Inflammatory macrophage treated with lipopolysaccharide for 1 hour (primary cell): ENCODE data around the gene SPPL2B.
A peak's percentile ranks its signal among the peaks of the same experiment; 100 is the strongest.
"Not testable (repeated sequence)": the region's sequence is repeated elsewhere in the genome, so short reads cannot be mapped to it uniquely, and the experiment has no call there.

ENCODE experiments used
- DNase-seq, 2 donors: peaks; one replicate each; pipeline ENCODE4 v3.0.0-alpha.2; 2020 to 2022

The SPPL2B gene, protein sequence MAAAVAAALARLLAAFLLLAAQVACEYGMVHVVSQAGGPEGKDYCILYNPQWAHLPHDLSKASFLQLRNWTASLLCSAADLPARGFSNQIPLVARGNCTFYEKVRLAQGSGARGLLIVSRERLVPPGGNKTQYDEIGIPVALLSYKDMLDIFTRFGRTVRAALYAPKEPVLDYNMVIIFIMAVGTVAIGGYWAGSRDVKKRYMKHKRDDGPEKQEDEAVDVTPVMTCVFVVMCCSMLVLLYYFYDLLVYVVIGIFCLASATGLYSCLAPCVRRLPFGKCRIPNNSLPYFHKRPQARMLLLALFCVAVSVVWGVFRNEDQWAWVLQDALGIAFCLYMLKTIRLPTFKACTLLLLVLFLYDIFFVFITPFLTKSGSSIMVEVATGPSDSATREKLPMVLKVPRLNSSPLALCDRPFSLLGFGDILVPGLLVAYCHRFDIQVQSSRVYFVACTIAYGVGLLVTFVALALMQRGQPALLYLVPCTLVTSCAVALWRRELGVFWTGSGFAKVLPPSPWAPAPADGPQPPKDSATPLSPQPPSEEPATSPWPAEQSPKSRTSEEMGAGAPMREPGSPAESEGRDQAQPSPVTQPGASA

GRCh38 chr19:2328401-2329148, at the start of gene SPPL2B, which contains the start of gene LSM7:
Gene SPPL2B (plus strand): TSS chr19:2328684. CDS start chr19:2328710, 26 bp downstream.
Gene LSM7 (minus strand): TSS chr19:2328586. CDS start chr19:2328566, 20 bp downstream.
- peak; percentile 87 to 96 for DNase-seq

- DNase-seq, result no peak
These were observed 47.7 kb upstream of the SPPL2B start for GRCh38 chr19:2280633-2281264.

DNA sequence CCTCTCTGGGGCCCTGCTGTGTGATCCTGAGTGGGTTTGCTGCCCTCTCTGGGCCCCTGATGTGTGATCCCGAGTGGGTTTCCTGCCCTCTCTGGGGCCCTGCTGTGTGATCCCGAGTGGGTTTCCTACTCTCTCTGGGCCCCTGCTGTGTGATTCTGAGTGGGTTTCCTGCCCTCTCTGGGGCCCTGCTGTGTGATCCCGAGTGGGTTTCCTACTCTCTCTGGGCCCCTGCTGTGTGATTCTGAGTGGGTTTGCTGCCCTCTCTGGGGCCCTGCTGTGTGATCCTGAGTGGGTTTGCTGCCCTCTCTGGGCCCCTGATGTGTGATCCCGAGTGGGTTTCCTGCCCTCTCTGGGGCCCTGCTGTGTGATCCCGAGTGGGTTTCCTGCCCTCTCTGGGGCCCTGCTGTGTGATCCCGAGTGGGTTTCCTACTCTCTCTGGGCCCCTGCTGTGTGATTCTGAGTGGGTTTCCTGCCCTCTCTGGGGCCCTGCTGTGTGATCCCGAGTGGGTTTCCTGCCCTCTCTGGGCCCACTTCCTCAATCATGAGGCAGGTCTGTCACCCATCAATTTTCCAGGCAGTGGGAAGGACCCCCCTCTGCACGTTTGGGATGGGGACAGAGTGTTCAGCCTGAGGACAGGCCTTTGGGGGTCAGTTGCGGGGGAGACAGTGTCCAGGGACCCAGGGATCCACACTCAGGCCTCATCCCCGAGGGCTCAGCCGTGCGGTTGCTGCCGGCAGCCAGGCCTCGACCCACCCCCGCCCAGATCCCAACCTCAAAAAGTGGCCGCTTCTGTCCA, 47.0 kb upstream of the SPPL2B start:
- not testable (repeated sequence) for DNase-seq

- DNase-seq, result peak; percentile 47 to 65
These were observed 46.2 kb upstream of the SPPL2B start, which contains the start of gene PEAK3 for GRCh38 chr19:2282062-2282861. Gene PEAK3 (minus strand): TSS chr19:2282175. CDS start chr19:2280931, 1,244 bp downstream.

- DNase-seq, result no peak
These were observed 45.6 kb upstream of the SPPL2B start for GRCh38 chr19:2282862-2283237.

DNA sequence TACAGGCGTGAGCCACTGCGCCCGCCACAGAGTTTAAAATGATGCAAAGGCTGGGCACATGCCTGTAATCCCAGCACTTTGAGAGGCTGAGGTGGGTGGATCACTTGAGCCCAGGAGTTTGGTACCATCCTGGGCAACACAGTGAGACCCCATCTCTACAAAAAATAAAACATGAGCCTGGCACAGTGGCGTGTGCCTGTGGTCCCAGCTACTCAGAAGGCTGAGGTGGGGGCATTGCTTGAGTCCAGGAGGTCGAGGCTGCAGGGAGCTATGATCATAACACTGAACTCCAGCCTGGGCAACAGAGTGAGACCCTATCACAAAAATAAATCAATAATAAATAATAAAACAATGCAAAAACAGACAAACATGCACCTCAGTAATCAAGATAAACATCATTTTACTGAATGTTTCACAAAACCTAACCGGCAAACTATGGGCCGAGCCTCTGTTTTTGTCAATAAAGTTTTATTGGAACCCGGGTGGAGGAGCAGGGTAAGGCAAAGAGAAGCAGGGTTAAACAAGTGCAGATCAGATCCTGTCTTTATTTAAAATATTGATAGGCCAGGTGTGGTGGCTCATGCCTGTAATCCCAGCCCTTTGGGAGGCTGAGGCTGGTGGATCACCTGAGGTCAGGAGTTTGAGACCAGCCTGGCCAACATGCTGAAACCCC, 44.5 kb upstream of the SPPL2B start:
- no peak for DNase-seq

GRCh38 chr19:2286402-2287140, 41.9 kb upstream of the SPPL2B start:
- no peak for DNase-seq

DNA sequence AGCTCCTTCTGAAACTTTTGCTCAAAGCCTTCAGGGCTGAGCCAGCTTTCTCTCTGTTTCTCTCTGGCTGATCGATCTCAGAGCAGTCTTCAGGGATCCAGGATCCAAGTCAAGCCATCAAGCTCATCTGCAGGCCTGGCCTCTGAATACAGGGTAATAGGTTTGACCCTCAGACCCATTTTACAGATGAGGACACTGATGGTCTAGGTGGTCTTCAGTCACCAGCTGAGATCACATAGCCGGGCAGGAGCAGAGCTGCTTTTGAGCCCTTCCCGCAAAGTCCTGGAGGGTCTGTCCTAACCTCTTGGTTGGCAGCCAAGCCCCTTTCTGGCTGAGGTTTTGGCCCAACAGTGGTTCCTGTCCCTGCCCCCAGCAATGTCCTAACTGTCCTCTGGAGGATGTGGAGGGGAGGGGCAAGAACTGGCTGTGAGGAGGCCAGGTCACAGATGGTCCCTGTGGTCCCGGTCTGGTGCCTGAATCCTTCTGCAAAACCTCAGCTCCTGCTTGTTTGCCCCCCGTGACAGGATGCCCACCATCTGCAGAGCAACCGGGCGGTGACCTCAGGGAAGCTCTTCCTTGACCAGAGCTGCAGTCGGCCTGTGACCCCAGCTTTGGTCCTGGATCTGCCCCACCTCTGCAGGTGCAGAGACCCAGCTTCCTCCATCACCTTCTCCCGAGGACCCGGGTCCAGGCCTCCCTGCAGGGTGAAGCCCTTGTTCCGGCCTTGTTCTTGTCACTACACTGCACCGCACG, 40.7 kb upstream of the SPPL2B start:
- DNase-seq, result no peak

DNA sequence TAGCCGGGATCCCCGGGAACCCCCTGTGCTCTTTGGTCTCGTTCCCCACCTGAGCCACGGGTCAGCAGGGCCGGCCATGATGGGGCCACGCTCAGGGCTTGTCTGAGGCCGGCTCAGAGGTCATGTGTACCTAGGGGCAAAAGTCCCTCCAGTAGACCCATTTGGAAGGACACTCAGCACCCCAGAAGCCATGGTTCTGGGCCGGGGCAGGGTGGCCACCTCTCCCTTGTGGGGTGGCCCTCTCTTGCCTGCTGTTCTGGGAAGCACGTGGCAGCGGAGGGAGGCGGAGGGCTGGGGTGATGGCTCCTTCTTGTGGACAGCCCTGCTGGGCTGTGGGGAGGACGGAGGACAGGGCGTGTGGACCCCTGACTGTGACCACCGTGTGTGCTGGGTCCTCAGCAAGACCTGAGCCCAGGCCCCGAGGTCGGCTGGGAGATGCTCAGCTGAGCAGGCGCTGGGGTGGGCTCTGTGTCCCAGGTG, 40.1 kb upstream of the SPPL2B start:
- no peak for DNase-seq

DNA sequence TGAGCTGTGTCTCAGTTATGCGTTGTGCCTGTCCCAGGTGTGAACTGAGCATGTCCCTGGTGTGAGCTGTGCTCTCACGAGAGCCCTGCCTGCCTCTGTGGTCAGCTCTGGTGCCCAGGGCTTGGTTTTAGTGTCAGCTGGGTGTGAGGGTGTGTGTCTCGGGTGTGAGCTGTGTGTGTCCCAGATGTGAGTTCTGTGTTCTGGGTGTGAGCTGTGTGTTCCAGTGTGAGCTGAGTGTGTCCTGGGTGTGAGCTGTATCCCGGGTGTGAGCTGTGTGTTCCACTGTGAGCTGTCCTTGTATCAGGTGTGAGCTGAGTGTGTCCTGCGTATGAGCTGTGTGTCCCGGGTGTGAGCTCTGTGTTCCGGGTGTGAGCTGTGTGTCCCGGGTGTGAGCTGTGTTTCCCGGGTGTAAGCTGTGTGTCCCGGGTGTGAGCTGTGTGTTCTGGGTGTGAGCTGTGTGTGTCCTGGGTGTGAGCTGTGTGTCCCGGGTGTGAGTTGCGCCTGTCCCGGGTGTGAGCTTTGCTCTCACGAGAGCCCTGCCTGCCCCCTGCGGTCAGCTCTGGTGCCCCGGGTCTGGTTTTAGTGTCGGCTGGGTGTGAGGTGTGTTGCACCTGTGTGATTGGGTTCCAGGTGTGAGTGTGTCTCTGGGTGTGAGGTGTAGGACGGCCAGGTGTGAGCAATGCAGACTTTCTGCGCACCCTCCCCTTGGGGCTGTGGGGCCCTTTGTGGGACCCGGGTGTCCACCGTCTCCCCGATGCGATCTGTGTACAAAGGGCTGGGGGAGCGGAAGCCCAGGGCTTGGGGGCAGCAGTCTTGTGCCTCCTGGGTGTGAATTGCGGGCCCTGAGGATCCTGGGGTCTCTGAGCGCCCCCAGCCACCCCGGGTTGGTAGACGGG, 39.4 kb upstream of the SPPL2B start:
- DNase-seq, result no peak

- peak; percentile 62 to 78 for DNase-seq
These were observed 38.6 kb upstream of the SPPL2B start for GRCh38 chr19:2289714-2290435.

DNA sequence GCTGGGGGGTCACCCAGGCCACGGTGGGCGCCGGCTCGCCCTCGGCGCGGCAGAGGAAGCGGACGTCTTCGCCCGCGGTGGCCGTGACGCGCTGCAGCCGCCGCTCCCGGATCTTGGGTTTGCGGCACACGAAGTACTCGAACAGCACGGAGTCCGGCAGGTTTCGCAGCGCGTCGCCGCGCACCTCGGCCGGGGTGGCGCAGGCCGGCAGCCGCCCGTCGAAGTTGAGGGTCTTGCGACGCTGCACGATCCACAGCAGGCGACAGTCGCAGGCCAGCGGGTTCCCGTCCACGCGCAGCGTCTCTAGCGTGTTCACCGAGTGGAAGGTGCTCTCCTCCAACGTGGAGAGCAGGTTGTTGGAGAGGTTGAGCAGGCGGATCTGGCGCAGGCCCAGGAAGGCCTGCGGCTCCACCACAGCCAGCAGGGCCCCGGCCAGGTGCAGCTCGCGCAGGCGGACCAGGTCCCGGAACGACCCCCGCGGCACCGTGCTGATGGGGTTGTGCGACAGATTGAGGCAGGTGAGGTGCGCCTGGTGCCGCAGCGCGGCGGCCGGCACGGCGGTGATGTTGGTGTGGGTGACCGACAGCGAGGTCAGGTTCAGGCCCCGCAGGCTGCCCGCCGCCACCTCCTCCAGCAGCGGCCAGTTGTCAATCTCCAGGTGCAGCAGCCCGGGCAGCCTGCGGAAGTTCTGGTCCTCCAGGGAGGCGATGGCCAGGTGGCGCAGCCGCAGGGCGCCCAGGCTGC, 37.9 kb upstream of the SPPL2B start:
- DNase-seq, result no peak

DNA sequence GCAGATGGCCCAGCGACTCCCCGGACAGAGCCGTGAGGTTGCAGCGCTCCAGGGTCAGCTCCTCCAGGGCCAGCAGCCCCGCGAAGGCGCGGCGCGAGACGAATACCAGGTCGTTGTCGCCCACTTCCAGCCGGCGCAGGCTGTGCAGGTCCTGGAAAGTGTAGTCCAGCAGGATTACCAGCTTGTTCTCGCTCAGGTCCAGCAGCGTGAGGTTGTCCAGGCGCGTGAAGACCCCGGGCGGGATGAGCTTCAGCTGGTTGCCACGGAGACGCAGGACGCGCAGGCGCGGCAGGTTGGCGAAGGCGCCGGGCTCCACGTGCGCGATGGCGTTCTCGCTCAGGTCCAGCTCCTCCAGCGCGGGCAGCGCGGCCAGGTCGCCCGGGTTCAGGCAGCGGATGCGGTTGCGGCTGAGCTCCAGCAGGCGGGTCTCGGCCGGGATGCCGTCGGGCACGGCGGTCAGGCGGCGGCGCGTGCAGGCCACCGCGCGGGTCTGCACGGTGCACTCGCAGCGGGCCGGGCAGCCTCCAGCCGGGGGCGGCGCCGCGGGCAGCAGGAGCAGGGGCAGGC, 37.2 kb upstream of the SPPL2B start:
- no peak for DNase-seq

DNA sequence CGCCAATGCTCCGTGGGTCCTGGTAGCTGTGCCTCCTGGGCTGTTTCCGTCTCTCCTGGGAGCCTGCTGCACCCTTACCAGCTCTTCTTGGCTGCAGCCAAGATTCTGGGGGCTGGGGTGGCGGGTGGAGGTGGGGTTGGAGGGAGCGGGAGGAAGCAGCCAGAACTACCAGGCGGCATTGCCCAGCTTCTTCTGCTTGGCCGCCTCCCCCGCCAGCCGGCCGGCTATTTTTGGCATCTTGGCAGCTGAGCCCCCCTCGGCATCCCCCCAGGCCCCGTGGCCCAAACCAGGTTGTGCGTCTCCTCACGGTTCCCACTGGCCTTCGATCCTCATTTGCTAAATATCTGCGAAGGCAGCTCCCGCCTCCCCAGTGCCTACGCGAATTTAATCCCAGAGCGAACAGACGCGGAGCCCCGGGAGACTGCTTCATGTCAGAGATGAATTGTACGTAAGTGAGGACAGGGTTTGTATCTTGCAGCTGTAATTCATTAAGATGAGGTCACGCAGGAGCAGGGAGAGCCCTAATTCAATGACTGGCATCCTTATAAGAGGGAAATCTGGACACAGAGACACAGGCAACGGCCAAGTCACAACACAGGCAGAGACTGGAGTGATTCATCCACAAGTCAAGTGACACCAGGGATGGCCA, 33.7 kb upstream of the SPPL2B start:
- DNase-seq, result no peak

GRCh38 chr19:2296141-2296540, 32.3 kb upstream of the SPPL2B start:
- DNase-seq, result no peak

DNA sequence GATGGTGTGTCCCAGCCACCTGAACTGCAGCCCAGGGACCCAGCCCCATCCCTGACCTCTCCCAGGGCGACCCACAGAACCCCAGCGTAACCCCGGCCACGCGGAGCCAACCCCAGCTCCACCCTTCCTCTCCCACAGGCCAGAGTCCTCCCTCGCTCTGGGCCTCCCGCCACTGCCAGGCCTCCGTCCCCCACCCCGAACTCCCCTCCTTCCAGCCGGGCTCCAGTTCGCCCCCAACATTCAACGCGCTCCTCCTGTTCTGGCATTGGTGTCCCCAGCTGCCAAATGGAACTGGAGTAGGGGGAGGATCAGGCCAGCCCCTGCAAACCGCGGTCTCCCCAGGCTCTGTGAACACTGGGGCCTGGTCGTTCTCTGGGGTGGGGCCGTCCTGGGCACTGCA, 28.0 kb upstream of the SPPL2B start:
- DNase-seq, result no peak
